Measurements from ENCODE around the gene AMIGO3. TPM values are rescaled to one million over a fixed set of nuclear protein-coding genes. Genes with fewer than 3 reads are reported as not detected.

Gene AMIGO3
- polyA plus RNA-seq, 1 of the 3 experiments (the other 2 are of a cell fraction): 1.1 TPM

- Histone ChIP-seq H3K9ac (no peak overlapping the region), H3K79me2 (ENCODE audit: insufficient read depth) (peaks cover 76% of the 10 kb centered on the region), H4K20me1 (ENCODE audit: insufficient read depth) (peaks cover 30% of the 10 kb centered on the region), H3K27ac (ENCODE audit: low read depth in 2 of 2, low read length in 1 of 2) (no peak overlapping the region), H3K9me2 (no peaks in the 10 kb centered on the region), H3K27me3 (ENCODE audit: insufficient read depth) (no peaks in the 10 kb centered on the region), H3K4me3 (ENCODE audit: low read depth in 2 of 2, low read length in 1 of 2) (no peak overlapping the region), H3K9me3 (no peaks in the 10 kb centered on the region), H3K36me3 (replicated peaks in 1 of 2; ENCODE audit: control insufficient read depth in 1 of 2, insufficient read depth in 2 of 2, low read length in 1 of 2) (peaks cover 10 to 14% of the 10 kb centered on the region in 2 experiments), H3F3A (replicated peaks; ENCODE audit: insufficient read depth) (peaks cover 9% of the 10 kb centered on the region), H2AFZ (ENCODE audit: low read depth) (no peak overlapping the region), H3K4me2 (no peak overlapping the region), H3K4me1 (ENCODE audit: control insufficient read depth in 1 of 2, insufficient read depth in 2 of 2, low read depth in 1 of 2, low read length in 1 of 2) (no peaks in the 10 kb centered on the region)
- TF ChIP-seq SIN3A (IDR thresholded peaks at IDR 0.05; ENCODE audit: borderline replicate concordance, low read depth, low read length) (no peak), USF2 (IDR thresholded peaks at IDR 0.05; ENCODE audit: borderline replicate concordance, low read depth, low read length) (no peak), TAF1 (IDR thresholded peaks at IDR 0.05; ENCODE audit: borderline replicate concordance, low read depth, low read length) (no peak), RCOR1 (IDR thresholded peaks at IDR 0.05; ENCODE audit: low read length) (no peak), USF1 (IDR thresholded peaks at IDR 0.05; ENCODE audit: borderline replicate concordance, low read depth) (no peak), POLR2AphosphoS5 (IDR thresholded peaks at IDR 0.05; ENCODE audit: low read depth, low read length) (no peak), MEF2A (IDR thresholded peaks at IDR 0.05; ENCODE audit: borderline replicate concordance, low read depth) (no peak), SMC3 (IDR thresholded peaks at IDR 0.05; ENCODE audit: low read depth, low read length) (no peak), FOXM1 (IDR thresholded peaks at IDR 0.05; ENCODE audit: low read depth) (no peak), GATA2 (CRISPR knock-in tag; IDR thresholded peaks at IDR 0.05) (no peak), YY1 (IDR thresholded peaks at IDR 0.05; ENCODE audit: low read depth) (no peak), TEAD4 (IDR thresholded peaks at IDR 0.05; ENCODE audit: borderline replicate concordance, insufficient read depth) (no peak), GABPA (IDR thresholded peaks at IDR 0.05; ENCODE audit: low read depth) (no peak), CHD2 (IDR thresholded peaks at IDR 0.05; ENCODE audit: low read length, partially characterized antibody) (no peak), NFIC (IDR thresholded peaks at IDR 0.05; ENCODE audit: borderline replicate concordance) (no peak), FOXJ3 (CRISPR knock-in tag; IDR thresholded peaks at IDR 0.05) (no peak)
- CTCF ChIA-PET: interaction anchor here (1.1 kb wide), 1 partner anchor 44 kb away, joined by 5 read pairs; no protein-coding TSS in a partner anchor
- 95% methylated on average over 13 of the region's 13 CpGs for WGBS (ENCODE audit: low lambda C conversion rate)
- no peak for DNase-seq
- POLR2A ChIA-PET: no interaction called here
Observed at GRCh38 chr3:49747792-49748480, 28.5 kb upstream of the AMIGO3 start.

- no peak overlapping the region for H3K4me2 ChIP-seq
- H3K4me3 ChIP-seq (ENCODE audit: low read depth in 2 of 2, low read length in 1 of 2): no peak overlapping the region
- no peaks in the 10 kb centered on the region for H3K9me3 ChIP-seq
- WGBS (ENCODE audit: low lambda C conversion rate): 100% methylated on average over 2 of the region's 2 CpGs
- ChIA-PET CTCF (no interaction called here), POLR2A (no interaction called here)
- DNase-seq: no peak
- no peaks in the 10 kb centered on the region for H3K9me2 ChIP-seq
- peaks cover 23% of the 10 kb centered on the region for H4K20me1 ChIP-seq (ENCODE audit: insufficient read depth)
- no peak overlapping the region for H3K27ac ChIP-seq (ENCODE audit: low read depth in 2 of 2, low read length in 1 of 2)
- no peak overlapping the region for H3K9ac ChIP-seq
- peaks cover 74% of the 10 kb centered on the region for H3K79me2 ChIP-seq (ENCODE audit: insufficient read depth)
- peaks cover 9% of the 10 kb centered on the region for H3F3A ChIP-seq (replicated peaks; ENCODE audit: insufficient read depth)
- H3K36me3 ChIP-seq (replicated peaks in 1 of 2; ENCODE audit: control insufficient read depth in 1 of 2, insufficient read depth in 2 of 2, low read length in 1 of 2): peaks cover 14 to 15% of the 10 kb centered on the region in 2 experiments
- H3K27me3 ChIP-seq (ENCODE audit: insufficient read depth): no peaks in the 10 kb centered on the region
- H3K4me1 ChIP-seq (ENCODE audit: control insufficient read depth in 1 of 2, insufficient read depth in 2 of 2, low read depth in 1 of 2, low read length in 1 of 2): no peaks in the 10 kb centered on the region
- H2AFZ ChIP-seq (ENCODE audit: low read depth): no peak overlapping the region
- TF ChIP-seq TAF1 (IDR thresholded peaks at IDR 0.05; ENCODE audit: borderline replicate concordance, low read depth, low read length) (no peak), EP300 (IDR thresholded peaks at IDR 0.05; ENCODE audit: borderline replicate concordance in 1 of 2, low read depth in 1 of 2, low read length in 1 of 2) (no peak), RFX5 (IDR thresholded peaks at IDR 0.05; ENCODE audit: low read length) (no peak), ZBTB33 (IDR thresholded peaks at IDR 0.05; ENCODE audit: borderline replicate concordance, low read depth) (no peak), GATA2 (CRISPR knock-in tag; IDR thresholded peaks at IDR 0.05) (no peak), JUND (IDR thresholded peaks at IDR 0.05) (no peak), GABPA (IDR thresholded peaks at IDR 0.05; ENCODE audit: low read depth) (no peak), RXRA (IDR thresholded peaks at IDR 0.05; ENCODE audit: borderline replicate concordance, low read depth) (no peak), USF2 (IDR thresholded peaks at IDR 0.05; ENCODE audit: borderline replicate concordance, low read depth, low read length) (no peak), FOXJ3 (CRISPR knock-in tag; IDR thresholded peaks at IDR 0.05) (no peak), USF1 (IDR thresholded peaks at IDR 0.05; ENCODE audit: borderline replicate concordance, low read depth) (no peak), NRF1 (IDR thresholded peaks at IDR 0.05; ENCODE audit: low read depth, low read length) (no peak), TCF12 (IDR thresholded peaks at IDR 0.05) (no peak)
Observed at GRCh38 chr3:49745986-49746385, 26.5 kb upstream of the AMIGO3 start.
